Lung (tissue), 12 donors: ENCODE results near the gene ARPC1B. TPM values are rescaled to one million over a fixed set of nuclear protein-coding genes. Genes with fewer than 3 reads are reported as not detected.
"Not testable (repeated sequence)": the region's sequence is repeated elsewhere in the genome, so short reads cannot be mapped to it uniquely, and the experiment has no call there.

ENCODE experiments used
- ATAC-seq: fragments of 200-7000 bp; cut with Tn5 transposase; one replicate; pipeline ENCODE4 v1.9.1; 2020; ENCODE audit warnings: moderate number of reproducible peaks; ENCODE audit not compliant: insufficient read depth, low FRiP score
- DNase-seq, 3 donors: peaks; one replicate each; pipeline ENCODE4 v3.0.0-alpha.2; 2013 to 2017
- H3K27ac ChIP-seq, 2 donors: one replicate each; pipeline ENCODE4 v1.5.1; 2013; ENCODE audit warnings: mild to moderate bottlenecking in 2 of 2, moderate library complexity in 2 of 2, control low read depth in 1 of 2, inconsistent platforms in 1 of 2, low read depth in 1 of 2, low read length in 1 of 2
- H3K27me3 ChIP-seq, 3 donors: one replicate each; pipeline ENCODE4 v1.5.1; 2013; ENCODE audit warnings: low read length in 2 of 3; ENCODE audit not compliant: control insufficient read depth in 3 of 3, insufficient read depth in 3 of 3
- H3K36me3 ChIP-seq, 4 donors: one replicate each; pipeline ENCODE4 v1.5.1; 2013; ENCODE audit warnings: low read length in 4 of 4, mild to moderate bottlenecking in 1 of 4, moderate library complexity in 1 of 4; ENCODE audit not compliant: control insufficient read depth in 4 of 4, insufficient read depth in 4 of 4
- H3K4me1 ChIP-seq, 5 donors: one replicate each; pipeline ENCODE4 v1.5.1; 2013; ENCODE audit warnings: low read length in 5 of 5, mild to moderate bottlenecking in 2 of 5, moderate library complexity in 1 of 5; ENCODE audit not compliant: control insufficient read depth in 5 of 5, insufficient read depth in 5 of 5
- H3K4me3 ChIP-seq: one replicate; pipeline ENCODE4 v1.5.1; 2013; ENCODE audit warnings: mild to moderate bottlenecking, control low read depth, moderate library complexity
- H3K9ac ChIP-seq, 2 donors: one replicate each; pipeline ENCODE4 v1.5.1; 2013; ENCODE audit warnings: low read length in 2 of 2, control low read depth in 1 of 2; ENCODE audit not compliant: insufficient read depth in 1 of 2
- H3K9me3 ChIP-seq, 4 donors: one replicate each; pipeline ENCODE4 v1.5.1; 2013; ENCODE audit warnings: low read length in 3 of 4, mild to moderate bottlenecking in 1 of 4, moderate library complexity in 1 of 4; ENCODE audit not compliant: control insufficient read depth in 4 of 4, insufficient read depth in 3 of 4
- CTCF ChIP-seq: IDR thresholded peaks from 2 replicates; pipeline ENCODE4 v1.5.1; 2012; ENCODE audit warnings: mild to moderate bottlenecking; ENCODE audit errors: control extremely low read depth, extremely low read depth
- WGBS, 2 donors: extraction: QIAGEN DNeasy Blood & Tissue Kit; methylation state at CpG; one replicate each; pipeline ENCODE4 v1.1.7; 2013; 5-methylcytosine and 5-hydroxymethylcytosine counted together
- polyA plus RNA-seq, 2 donors: library from polyadenylated mRNA; stranded (reverse); fragments of 200-250 nt; gene quantifications; one replicate each; pipeline ENCODE4 v1.2.1, GENCODE V29; 2013
- total RNA-seq, 2 donors: library from RNA; depleted of rRNA in 1 of 2; stranded (reverse); fragments of >200 nt in 1 of 2; gene quantifications; one replicate each; pipeline ENCODE4 v1.2.1, GENCODE V29; 2014 to 2021
- donor health status: control.
- donor health status: control.
- donor health status: Bipolar disorder and iron deficiency.
- donor health status: healthy.
- donor health status: DM: yes; HTN: yes; CAD: no.

The ARPC1B gene
- total and polyA plus RNA-seq, 4 donors: 164 to 937 (median 266) TPM

GRCh38 chr7:99340659-99341058 is 33.9 kb upstream of the ARPC1B start:
- H3K9me3 ChIP-seq: no peaks in the 10 kb centered on the region
- no peak overlapping the region for H3K9ac ChIP-seq
- no peak for TF ChIP-seq CTCF
- H3K4me1 ChIP-seq: no peaks in the 10 kb centered on the region
- H3K27me3 ChIP-seq: no peaks in the 10 kb centered on the region
- H3K36me3 ChIP-seq: peaks cover 23 to 46% (median 27%) of the 10 kb centered on the region in 4 donors
- ATAC-seq (no peak), DNase-seq (no peak)
- WGBS, 2 donors: 88 to 91% methylated on average over 3 of the region's 3 CpGs
- H3K27ac ChIP-seq: no peak overlapping the region
- H3K4me3 ChIP-seq: no peak overlapping the region

GRCh38 chr7:99344061-99344647 is 30.4 kb upstream of the ARPC1B start:
- H3K9ac ChIP-seq: no peak overlapping the region
- WGBS, 2 donors: 93 to 94% methylated on average over 13 of the region's 13 CpGs
- H3K9me3 ChIP-seq: no peaks in the 10 kb centered on the region
- H3K27me3 ChIP-seq: no peaks in the 10 kb centered on the region
- no peaks in the 10 kb centered on the region for H3K4me1 ChIP-seq
- DNase-seq (no peak), ATAC-seq (no peak)
- peaks cover 18 to 40% (median 27%) of the 10 kb centered on the region in 4 donors for H3K36me3 ChIP-seq
- H3K4me3 ChIP-seq: no peak overlapping the region
- no peak for TF ChIP-seq CTCF
- H3K27ac ChIP-seq: no peak overlapping the region

- H3K27ac ChIP-seq, H3K4me3 ChIP-seq, H3K4me1 ChIP-seq, H3K9me3 ChIP-seq, ATAC-seq, H3K9ac ChIP-seq, H3K27me3 ChIP-seq, DNase-seq: not testable (repeated sequence)
- peaks cover 12 to 35% (median 25%) of the 10 kb centered on the region in 4 donors for H3K36me3 ChIP-seq
- WGBS, 2 donors: 96 to 99% methylated on average over 3 of the region's 3 CpGs
Observed at GRCh38 chr7:99350641-99351040, 23.9 kb upstream of the ARPC1B start.

- H3K9me3 ChIP-seq: no peaks in the 10 kb centered on the region
- ATAC-seq (no peak), DNase-seq (no peak)
- H3K9ac ChIP-seq: no peak overlapping the region
- no peak overlapping the region for H3K27ac ChIP-seq
- H3K27me3 ChIP-seq: no peaks in the 10 kb centered on the region
- no peak overlapping the region for H3K4me3 ChIP-seq
- peaks cover 12 to 34% (median 26%) of the 10 kb centered on the region in 4 donors for H3K36me3 ChIP-seq
- H3K4me1 ChIP-seq: no peaks in the 10 kb centered on the region
- 96 to 98% methylated on average over 5 of the region's 5 CpGs for WGBS, 2 donors
- no peak for TF ChIP-seq CTCF
Observed at GRCh38 chr7:99352247-99352646, 22.3 kb upstream of the ARPC1B start.
